Glutamatergic neuron (in vitro differentiated cells): ENCODE measurements around the gene SELENOH. TPM values are rescaled to one million over a fixed set of nuclear protein-coding genes. Genes with fewer than 3 reads are reported as not detected.
A peak's percentile ranks its signal among the peaks of the same experiment; 100 is the strongest.

Experiments used
- DNase-seq: peaks from one replicate; pipeline ENCODE4 v3.0.0; 2022
- H3K27ac Mint-ChIP-seq: one replicate; pipeline ENCODE4 v1.8.0; 2020; ENCODE audit warnings: mild to moderate bottlenecking, mixed read lengths, inconsistent platforms; ENCODE audit not compliant: unreplicated experiment
- H3K27me3 Mint-ChIP-seq: one replicate; pipeline ENCODE4 v1.8.0; 2020; ENCODE audit warnings: mild to moderate bottlenecking, moderate library complexity, mixed read lengths, inconsistent platforms; ENCODE audit not compliant: unreplicated experiment
- H3K36me3 Mint-ChIP-seq: one replicate; pipeline ENCODE4 v1.8.0; 2020; ENCODE audit warnings: mild to moderate bottlenecking, mixed read lengths, inconsistent platforms; ENCODE audit not compliant: unreplicated experiment
- H3K4me1 Mint-ChIP-seq: one replicate; pipeline ENCODE4 v1.8.0; 2020; ENCODE audit warnings: mild to moderate bottlenecking, low read depth, mixed read lengths, inconsistent platforms; ENCODE audit not compliant: unreplicated experiment
- H3K4me3 Mint-ChIP-seq: one replicate; pipeline ENCODE4 v1.8.0; 2020; ENCODE audit warnings: mild to moderate bottlenecking, mixed read lengths, inconsistent platforms; ENCODE audit not compliant: unreplicated experiment
- H3K9me3 Mint-ChIP-seq: one replicate; pipeline ENCODE4 v1.8.0; 2020; ENCODE audit warnings: mild to moderate bottlenecking, moderate library complexity, mixed read lengths, inconsistent platforms; ENCODE audit not compliant: unreplicated experiment
- CTCF ChIP-seq: fragments of 200-600 bp; sonication (generic); IDR thresholded peaks from one replicate; pipeline ENCODE4 v1.5.0; 2021; ENCODE audit not compliant: partially characterized antibody, unreplicated experiment
- total RNA-seq: library from RNA; stranded (reverse); fragmentation: NEBNext Ultra II Directional; extraction: Animal tissue kit (Norgen Biotek cat#: 25700); gene quantifications from one replicate; pipeline ENCODE4 v1.2.1, GENCODE V29; 2021; ENCODE audit not compliant: unreplicated experiment

The SELENOH gene
- total RNA-seq, 1 donor from 2014 or later: 98.8 TPM

- Mint-ChIP-seq H3K27me3 (peaks cover 3% of the 10 kb centered on the region), H3K36me3 (no peaks in the 10 kb centered on the region), H3K27ac (peak overlapping the region; percentile 99), H3K9me3 (peaks cover 15% of the 10 kb centered on the region), H3K4me3 (peak overlapping the region; percentile 96), H3K4me1 (peaks cover 16% of the 10 kb centered on the region)
- DNase-seq: no peak
- no peak for TF ChIP-seq CTCF
These were observed 23.3 kb downstream of the SELENOH start for GRCh38 chr11:57764566-57764965.

GRCh38 chr11:57764972-57765371 lies 23.7 kb downstream of the SELENOH start:
- no peak for TF ChIP-seq CTCF
- Mint-ChIP-seq H3K4me1 (peaks cover 19% of the 10 kb centered on the region), H3K4me3 (peak overlapping the region; percentile 96), H3K27me3 (peaks cover 5% of the 10 kb centered on the region), H3K27ac (peak overlapping the region; percentile 99), H3K9me3 (peaks cover 18% of the 10 kb centered on the region), H3K36me3 (no peaks in the 10 kb centered on the region)
- no peak for DNase-seq

GRCh38 chr11:57770793-57771192 lies 29.5 kb downstream of the SELENOH start:
- no peak for TF ChIP-seq CTCF
- Mint-ChIP-seq H3K36me3 (no peaks in the 10 kb centered on the region), H3K27ac (no peak overlapping the region), H3K27me3 (peaks cover 7% of the 10 kb centered on the region), H3K4me3 (no peak overlapping the region), H3K4me1 (peaks cover 42% of the 10 kb centered on the region), H3K9me3 (peaks cover 7% of the 10 kb centered on the region)
- DNase-seq: no peak

GRCh38 chr11:57771365-57771764 lies 30.1 kb downstream of the SELENOH start:
- H3K27me3 Mint-ChIP-seq: peaks cover 7% of the 10 kb centered on the region
- H3K36me3 Mint-ChIP-seq: no peaks in the 10 kb centered on the region
- peaks cover 7% of the 10 kb centered on the region for H3K9me3 Mint-ChIP-seq
- no peak for DNase-seq
- H3K27ac Mint-ChIP-seq: no peak overlapping the region
- H3K4me1 Mint-ChIP-seq: peaks cover 47% of the 10 kb centered on the region
- TF ChIP-seq CTCF: no peak
- no peak overlapping the region for H3K4me3 Mint-ChIP-seq

GRCh38 chr11:57772562-57772961 lies 31.3 kb downstream of the SELENOH start:
- peaks cover 53% of the 10 kb centered on the region for H3K4me1 Mint-ChIP-seq
- H3K9me3 Mint-ChIP-seq: peaks cover 4% of the 10 kb centered on the region
- no peaks in the 10 kb centered on the region for H3K36me3 Mint-ChIP-seq
- no peak overlapping the region for H3K4me3 Mint-ChIP-seq
- H3K27ac Mint-ChIP-seq: no peak overlapping the region
- H3K27me3 Mint-ChIP-seq: peaks cover 7% of the 10 kb centered on the region
- DNase-seq: no peak
- TF ChIP-seq CTCF: no peak
